GM18870 (cell line): ENCODE results near the gene BIRC7.
"Not testable (repeated sequence)": the region's sequence is repeated elsewhere in the genome, so short reads cannot be mapped to it uniquely, and the experiment has no call there.

Experiments used
- ATAC-seq: cut with Tn5 transposase; IDR thresholded peaks from one replicate; pipeline ENCODE4 v1.9.1; 2021; ENCODE audit warnings: moderate library complexity; ENCODE audit not compliant: unreplicated experiment

BIRC7 gene

GRCh38 chr20:63206878-63207277 is 28.8 kb upstream of the BIRC7 start:
- ATAC-seq, result no peak

- no peak for ATAC-seq
Measured at GRCh38 chr20:63208346-63208909, 27.3 kb upstream of the BIRC7 start.

- no peak for ATAC-seq
Measured at GRCh38 chr20:63210011-63210605, 25.6 kb upstream of the BIRC7 start.

GRCh38 chr20:63212393-63212730 is 23.3 kb upstream of the BIRC7 start:
- ATAC-seq, result no peak

- no peak for ATAC-seq
Measured at GRCh38 chr20:63212792-63213191, 22.9 kb upstream of the BIRC7 start.

GRCh38 chr20:63214514-63214913 is 21.2 kb upstream of the BIRC7 start:
- no peak for ATAC-seq

- peak; percentile 2 for ATAC-seq
Measured at GRCh38 chr20:63215101-63216040, 20.3 kb upstream of the BIRC7 start.

- ATAC-seq, result peak; percentile 81
Measured at GRCh38 chr20:63216041-63216848, 19.5 kb upstream of the BIRC7 start, which contains the start of gene YTHDF1. TSS of gene YTHDF1 (minus strand) at chr20:63216131. CDS start at chr20:63215892, 239 bp downstream.

GRCh38 chr20:63216849-63217471 is 18.7 kb upstream of the BIRC7 start:
- ATAC-seq, result no peak

GRCh38 chr20:63217706-63218105 is 18.0 kb upstream of the BIRC7 start:
- ATAC-seq, result no peak

- no peak for ATAC-seq
Measured at GRCh38 chr20:63218701-63219446, 16.8 kb upstream of the BIRC7 start.

- ATAC-seq, result no peak
Measured at GRCh38 chr20:63219447-63219821, 16.3 kb upstream of the BIRC7 start.

GRCh38 chr20:63219866-63220521 is 15.7 kb upstream of the BIRC7 start:
- no peak for ATAC-seq

GRCh38 chr20:63220696-63221399 is 14.9 kb upstream of the BIRC7 start:
- no peak for ATAC-seq

GRCh38 chr20:63221400-63222053 is 14.2 kb upstream of the BIRC7 start:
- ATAC-seq, result not testable (repeated sequence)

GRCh38 chr20:63222541-63222940 is 13.2 kb upstream of the BIRC7 start:
- no peak for ATAC-seq

GRCh38 chr20:63223121-63223825 is 12.4 kb upstream of the BIRC7 start:
- no peak for ATAC-seq

- no peak for ATAC-seq
Measured at GRCh38 chr20:63223826-63224207, 11.9 kb upstream of the BIRC7 start.
